ENCODE results near the gene MOXD1. TPM values are rescaled to one million over a fixed set of nuclear protein-coding genes. Genes with fewer than 3 reads are reported as not detected.

Gene MOXD1
- total RNA-seq, 4 donors from 2014 or later, result 1.5 to 12.4 (median 3.5) TPM

DNA sequence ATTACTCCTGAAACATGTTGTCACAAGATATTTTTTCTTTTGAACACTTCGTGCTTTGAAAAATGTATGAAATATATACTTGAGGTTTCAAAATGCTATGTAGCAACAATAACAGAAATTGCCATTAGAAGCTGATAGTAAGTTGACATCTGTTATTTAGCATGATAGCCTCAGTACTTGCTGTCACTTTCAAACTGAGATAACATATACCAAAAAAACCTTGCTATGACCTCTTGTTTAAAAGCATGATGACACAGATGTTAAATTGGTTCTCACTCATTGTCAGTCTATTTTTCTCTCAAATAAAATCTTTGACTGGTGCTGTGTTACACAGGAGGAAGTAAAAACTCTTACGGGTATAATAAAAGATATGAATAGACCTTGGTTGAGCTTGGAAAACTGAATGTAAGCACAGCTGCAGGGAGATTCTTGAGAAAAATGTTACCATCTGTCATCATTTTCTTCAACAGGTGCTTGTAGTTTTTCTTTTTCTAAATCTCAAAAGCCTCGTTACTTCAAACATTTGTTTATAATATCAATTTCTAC is 18.6 kb downstream of the MOXD1 start:
- TF ChIP-seq, protein P1, sequence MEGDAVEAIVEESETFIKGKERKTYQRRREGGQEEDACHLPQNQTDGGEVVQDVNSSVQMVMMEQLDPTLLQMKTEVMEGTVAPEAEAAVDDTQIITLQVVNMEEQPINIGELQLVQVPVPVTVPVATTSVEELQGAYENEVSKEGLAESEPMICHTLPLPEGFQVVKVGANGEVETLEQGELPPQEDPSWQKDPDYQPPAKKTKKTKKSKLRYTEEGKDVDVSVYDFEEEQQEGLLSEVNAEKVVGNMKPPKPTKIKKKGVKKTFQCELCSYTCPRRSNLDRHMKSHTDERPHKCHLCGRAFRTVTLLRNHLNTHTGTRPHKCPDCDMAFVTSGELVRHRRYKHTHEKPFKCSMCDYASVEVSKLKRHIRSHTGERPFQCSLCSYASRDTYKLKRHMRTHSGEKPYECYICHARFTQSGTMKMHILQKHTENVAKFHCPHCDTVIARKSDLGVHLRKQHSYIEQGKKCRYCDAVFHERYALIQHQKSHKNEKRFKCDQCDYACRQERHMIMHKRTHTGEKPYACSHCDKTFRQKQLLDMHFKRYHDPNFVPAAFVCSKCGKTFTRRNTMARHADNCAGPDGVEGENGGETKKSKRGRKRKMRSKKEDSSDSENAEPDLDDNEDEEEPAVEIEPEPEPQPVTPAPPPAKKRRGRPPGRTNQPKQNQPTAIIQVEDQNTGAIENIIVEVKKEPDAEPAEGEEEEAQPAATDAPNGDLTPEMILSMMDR (IDR thresholded peaks at IDR 0.05; ENCODE audit: low read depth), result no peak

DNA sequence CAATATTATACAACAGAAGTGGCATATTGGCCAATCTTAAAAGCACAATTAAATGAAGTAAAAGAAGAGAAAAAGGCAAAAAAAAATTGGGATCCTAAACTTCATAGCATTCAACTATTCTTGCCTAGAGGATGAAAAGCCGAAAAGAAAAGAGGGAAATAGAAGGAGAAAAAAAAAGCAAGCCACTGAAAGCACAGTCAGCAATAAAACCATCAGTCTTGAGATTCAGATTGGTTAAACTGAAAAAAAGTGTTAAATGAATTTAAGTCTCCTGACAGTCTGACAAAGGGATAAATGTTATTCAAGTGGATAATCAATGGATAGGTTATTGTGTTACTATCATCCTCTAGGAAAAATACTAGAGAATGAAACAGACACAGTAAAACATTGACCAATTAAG is 19.9 kb downstream of the MOXD1 start:
- TF ChIP-seq, protein P1 (IDR thresholded peaks at IDR 0.05; ENCODE audit: low read depth), result no peak

DNA sequence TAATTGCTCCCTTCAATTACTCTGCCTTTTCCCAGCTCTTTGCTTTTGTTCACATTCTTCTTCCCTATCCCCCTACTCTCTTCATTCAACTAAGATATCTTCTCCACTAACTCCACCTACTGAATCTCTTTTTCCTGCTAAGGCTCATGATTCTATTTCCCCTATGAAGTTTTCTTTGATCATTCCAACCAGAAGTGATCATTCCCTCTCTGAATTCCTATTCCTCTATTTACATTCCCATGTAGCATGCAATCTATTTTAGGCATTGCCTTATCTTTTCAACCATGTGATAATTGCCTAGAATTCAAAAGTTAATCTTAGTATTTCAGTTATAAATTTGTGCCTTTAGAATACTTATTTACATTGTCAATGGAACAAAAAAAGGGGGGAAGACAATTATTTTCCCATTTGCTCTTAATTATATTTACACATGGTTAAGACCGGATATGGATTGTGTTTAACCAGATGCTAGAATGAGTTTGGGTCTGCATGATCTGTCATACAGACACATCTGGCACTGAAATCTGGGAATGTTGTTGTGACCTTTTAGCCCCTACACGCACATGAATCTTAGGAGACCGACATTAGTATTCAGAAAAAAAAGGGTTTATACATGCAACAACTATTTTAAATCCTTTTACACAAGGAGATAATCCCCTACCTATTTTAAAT is 20.8 kb downstream of the MOXD1 start:
- TF ChIP-seq, protein P1 (IDR thresholded peaks at IDR 0.05; ENCODE audit: low read depth), result no peak

DNA sequence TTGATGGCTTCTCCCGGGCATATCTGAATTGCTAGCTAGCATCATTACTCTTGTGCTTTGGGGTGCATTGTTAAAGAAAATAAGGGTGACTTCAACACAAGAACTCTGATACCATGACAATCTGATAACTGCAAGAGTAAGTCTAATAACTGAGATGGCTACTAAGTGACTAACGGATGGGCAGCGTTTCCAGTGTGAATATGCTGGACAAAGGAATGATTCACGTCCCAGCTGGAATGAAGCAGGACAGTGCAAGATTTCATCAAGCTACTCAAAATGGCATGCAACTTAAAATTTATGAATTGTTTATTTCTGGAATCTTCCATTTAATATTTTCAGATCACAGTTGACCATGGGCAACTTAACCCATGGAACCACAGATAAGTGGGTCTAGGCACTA is 31.7 kb downstream of the MOXD1 start:
- TF ChIP-seq, protein P1 (IDR thresholded peaks at IDR 0.05; ENCODE audit: low read depth), result no peak

DNA sequence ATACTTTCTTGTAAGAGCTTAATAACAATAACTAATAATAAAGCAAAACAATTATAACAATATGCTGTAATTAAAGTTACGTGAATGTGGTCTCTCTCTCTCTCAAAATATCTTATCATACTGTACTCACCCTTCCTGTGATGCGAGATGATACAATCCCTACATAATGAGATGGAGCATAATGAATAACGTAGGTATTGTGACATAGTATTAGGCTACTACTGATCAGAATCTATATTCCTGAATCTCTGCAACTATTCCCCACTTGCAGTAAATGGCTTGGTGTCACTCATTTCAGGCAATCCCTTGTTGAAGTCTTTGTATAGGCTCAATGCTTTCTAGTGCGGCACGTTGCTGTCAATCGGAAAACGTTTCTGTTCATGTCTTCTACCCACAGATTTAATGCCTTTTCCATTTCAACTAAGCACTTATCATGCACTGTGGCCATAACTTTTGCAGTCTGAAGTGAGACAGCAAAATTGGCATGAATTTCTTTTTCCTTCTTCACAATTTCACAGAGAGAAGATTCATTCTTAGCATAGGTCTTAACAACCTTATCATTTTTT is 32.3 kb downstream of the MOXD1 start:
- TF ChIP-seq, protein P1 (IDR thresholded peaks at IDR 0.05; ENCODE audit: low read depth), result no peak

DNA sequence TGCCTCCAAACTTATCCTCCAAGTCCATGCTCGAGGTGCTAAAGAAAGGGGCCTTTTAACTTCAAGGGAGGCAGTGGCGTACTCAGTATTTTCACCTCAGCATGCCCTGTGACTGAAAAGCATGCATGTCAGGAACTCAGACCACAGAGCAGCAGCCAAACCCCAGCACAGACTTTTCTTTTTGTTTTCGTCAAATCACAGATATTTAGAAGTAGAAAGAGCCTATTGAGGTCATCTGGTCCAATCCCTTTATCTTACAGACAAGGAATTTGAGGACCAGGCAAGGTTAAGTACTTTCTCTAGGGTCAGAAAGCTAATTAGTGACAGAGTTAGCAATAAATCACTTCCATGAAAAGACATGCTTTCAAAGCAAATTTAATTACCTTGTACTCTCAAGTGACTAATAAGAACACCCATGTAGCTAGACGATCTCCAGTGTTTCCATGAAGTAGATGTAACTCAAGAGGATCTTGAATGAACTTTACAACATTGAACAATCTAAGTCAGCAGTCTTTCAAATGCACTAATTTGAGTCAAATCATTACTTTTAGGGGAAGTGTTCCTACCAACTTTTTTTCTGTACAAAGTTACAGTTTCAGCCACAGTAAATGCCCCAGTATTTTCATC is 35.9 kb downstream of the MOXD1 start:
- TF ChIP-seq, protein P1 (IDR thresholded peaks at IDR 0.05; ENCODE audit: low read depth), result no peak

All from subcutaneous adipose tissue (tissue), 4 donors.